Sigmoid colon (tissue), 7 donors: ENCODE data around the gene CACNA2D3. TPM values are rescaled to one million over a fixed set of nuclear protein-coding genes. Genes with fewer than 3 reads are reported as not detected.

ENCODE experiments used
- DNase-seq: peaks from one replicate; pipeline ENCODE4 v3.0.0-alpha.2; 2019
- H3K27ac ChIP-seq, 4 donors: fragments of 200-600 bp; sonication (generic); one replicate each; pipeline ENCODE4 v1.5.1; 2016 to 2019; ENCODE audit warnings: mild to moderate bottlenecking in 1 of 4
- H3K27me3 ChIP-seq, 3 donors: fragments of 200-600 bp; sonication (generic); one replicate each; pipeline ENCODE4 v1.5.1; 2019; ENCODE audit warnings: mild to moderate bottlenecking in 1 of 3
- H3K36me3 ChIP-seq, 4 donors: fragments of 200-600 bp; sonication (generic); one replicate each; pipeline ENCODE4 v1.5.1; 2016 to 2019
- H3K4me1 ChIP-seq, 4 donors: fragments of 200-600 bp; sonication (generic); one replicate each; pipeline ENCODE4 v1.5.1; 2017 to 2019
- H3K4me3 ChIP-seq, 4 donors: fragments of 200-600 bp; sonication (generic); one replicate each; pipeline ENCODE4 v1.5.1; 2017 to 2019; ENCODE audit warnings: mild to moderate bottlenecking in 2 of 4, moderate library complexity in 1 of 4
- H3K9me3 ChIP-seq, 4 donors: fragments of 200-600 bp in 3 of 4; sonication (generic) in 3 of 4; one replicate each; pipeline versions ENCODE4 v1.5.1 to v1.6.1; 2013 to 2019
- CTCF ChIP-seq, 4 experiments: fragments of 450-650 bp in 3 of 4; fragments of 200-600 bp in 1 of 4; IDR thresholded peaks; one replicate each; pipeline ENCODE4 v1.5.1; 2016 to 2019; ENCODE audit warnings: antibody characterized with exemption in 4 of 4, mild to moderate bottlenecking in 3 of 4, moderate library complexity in 2 of 4
- EP300 ChIP-seq, 4 donors: sonication (generic); formaldehyde crosslinking; IDR thresholded peaks; one replicate each; pipeline ENCODE4 v1.6.1; 2017; ENCODE audit warnings: antibody characterized with exemption in 4 of 4
- POLR2A ChIP-seq, 2 donors: fragments of 450-650 bp; IDR thresholded peaks; one replicate each; pipeline ENCODE4 v1.6.1; 2016; ENCODE audit warnings: antibody characterized with exemption in 2 of 2, mild to moderate bottlenecking in 2 of 2, moderate library complexity in 2 of 2
- POLR2AphosphoS5 ChIP-seq, 4 donors: sonication (generic); formaldehyde crosslinking; IDR thresholded peaks; one replicate each; pipeline ENCODE4 v1.6.1; 2017; ENCODE audit warnings: antibody characterized with exemption in 4 of 4
- WGBS, 2 donors: extraction: QIAGEN DNeasy Blood & Tissue Kit; methylation state at CpG; one replicate each; pipeline ENCODE4 v1.1.7; 2013; 5-methylcytosine and 5-hydroxymethylcytosine counted together
- intact Hi-C: fragments of 100-400 bp; cut with DNase I; formaldehyde crosslinking; loops from one replicate; pipeline ENCODE4 v1.15.1; 2023
- polyA plus RNA-seq, 3 donors: library from polyadenylated mRNA; stranded (reverse); fragments of 200-250 nt; gene quantifications; one replicate each; pipeline ENCODE4 v1.2.3, GENCODE V29; 2013
- total RNA-seq, 4 donors: library from RNA; depleted of rRNA; stranded (reverse); fragments of >200 nt; gene quantifications; one replicate each; pipeline ENCODE4 v1.1.0, GENCODE V29; 2016
- donor health status: healthy with polysubstance abuse.
- donor health status: Bipolar disorder and iron deficiency.
- donor health status: healthy.

The CACNA2D3 gene
- total and polyA plus RNA-seq, 7 donors = 0.32 to 10.2 (median 4.8) TPM; not detected in 1

- no peak for DNase-seq
- no peaks in the 10 kb centered on the region for H3K36me3 ChIP-seq
- H3K9me3 ChIP-seq = peaks cover 0 to 2% (median 0%) of the 10 kb centered on the region in 4 donors
- intact Hi-C loops = no loop called here
- H3K27ac ChIP-seq = no peak overlapping the region
- H3K27me3 ChIP-seq = no peaks in the 10 kb centered on the region
- no peak overlapping the region for H3K4me3 ChIP-seq
- TF ChIP-seq CTCF (IDR thresholded peaks at IDR 0.05) (no peak), POLR2A (IDR thresholded peaks at IDR 0.05) (no peak), POLR2AphosphoS5 (IDR thresholded peaks at IDR 0.05) (peak in 1 of 4 donors; percentile 24), EP300 (IDR thresholded peaks at IDR 0.05) (no peak)
- H3K4me1 ChIP-seq = peaks cover 0 to 20% (median 8%) of the 10 kb centered on the region in 4 donors
Observed at GRCh38 chr3:55000546-55000945, 878.2 kb downstream of the CACNA2D3 start.

GRCh38 chr3:55000953-55001352 lies 878.6 kb downstream of the CACNA2D3 start:
- 83 to 84% methylated on average over 4 of the region's 4 CpGs for WGBS, 2 donors
- Histone ChIP-seq H3K36me3 (no peaks in the 10 kb centered on the region), H3K4me3 (no peak overlapping the region), H3K27me3 (no peaks in the 10 kb centered on the region), H3K4me1 (peaks cover 0 to 20% (median 8%) of the 10 kb centered on the region in 4 donors), H3K9me3 (peaks cover 0 to 2% (median 0%) of the 10 kb centered on the region in 4 donors), H3K27ac (no peak overlapping the region)
- no peak for DNase-seq
- TF ChIP-seq POLR2AphosphoS5 (IDR thresholded peaks at IDR 0.05) (no peak), CTCF (IDR thresholded peaks at IDR 0.05) (no peak), POLR2A (IDR thresholded peaks at IDR 0.05) (no peak), EP300 (IDR thresholded peaks at IDR 0.05) (no peak)
- intact Hi-C loops = no loop called here

GRCh38 chr3:55002416-55002930 lies 880.1 kb downstream of the CACNA2D3 start:
- intact Hi-C loops = no loop called here
- WGBS, 2 donors = 70 to 74% methylated on average over 9 of the region's 9 CpGs
- H3K27me3 ChIP-seq = no peaks in the 10 kb centered on the region
- H3K4me3 ChIP-seq = no peak overlapping the region
- H3K27ac ChIP-seq = no peak overlapping the region
- TF ChIP-seq CTCF (IDR thresholded peaks at IDR 0.05) (no peak), POLR2AphosphoS5 (IDR thresholded peaks at IDR 0.05) (no peak), POLR2A (IDR thresholded peaks at IDR 0.05) (no peak), EP300 (IDR thresholded peaks at IDR 0.05) (no peak)
- no peak for DNase-seq
- H3K36me3 ChIP-seq = no peaks in the 10 kb centered on the region
- peaks cover 0 to 20% (median 8%) of the 10 kb centered on the region in 4 donors for H3K4me1 ChIP-seq
- H3K9me3 ChIP-seq = peaks cover 0 to 2% (median 0%) of the 10 kb centered on the region in 4 donors

- TF ChIP-seq EP300 (IDR thresholded peaks at IDR 0.05) = no peak
- TF ChIP-seq POLR2AphosphoS5 (IDR thresholded peaks at IDR 0.05) = no peak
- no peak for TF ChIP-seq CTCF (IDR thresholded peaks at IDR 0.05)
- TF ChIP-seq POLR2A (IDR thresholded peaks at IDR 0.05) = no peak
- DNase-seq = no peak
- Histone ChIP-seq H3K27me3 (no peaks in the 10 kb centered on the region), H3K9me3 (peaks cover 0 to under 1% (median 0%) of the 10 kb centered on the region in 4 donors), H3K27ac (no peak overlapping the region), H3K4me1 (peaks cover 0 to 3% (median 1%) of the 10 kb centered on the region in 4 donors), H3K4me3 (no peak overlapping the region), H3K36me3 (no peaks in the 10 kb centered on the region)
- intact Hi-C loops = no loop called here
- 42 to 44% methylated on average over 8 of the region's 8 CpGs for WGBS, 2 donors
Observed at GRCh38 chr3:55006244-55006676, 883.9 kb downstream of the CACNA2D3 start.

GRCh38 chr3:55007971-55008370 lies 885.6 kb downstream of the CACNA2D3 start:
- no peak overlapping the region for H3K27ac ChIP-seq
- no peaks in the 10 kb centered on the region for H3K36me3 ChIP-seq
- WGBS, 2 donors = 77 to 84% methylated on average over 1 of the region's 1 CpG
- DNase-seq = no peak
- TF ChIP-seq POLR2AphosphoS5 (IDR thresholded peaks at IDR 0.05) (no peak), POLR2A (IDR thresholded peaks at IDR 0.05) (no peak), EP300 (IDR thresholded peaks at IDR 0.05) (no peak), CTCF (IDR thresholded peaks at IDR 0.05) (no peak)
- no peaks in the 10 kb centered on the region for H3K9me3 ChIP-seq
- no peaks in the 10 kb centered on the region for H3K27me3 ChIP-seq
- no peaks in the 10 kb centered on the region for H3K4me1 ChIP-seq
- intact Hi-C loops = no loop called here
- H3K4me3 ChIP-seq = no peak overlapping the region
